Prostate gland (tissue), 2 donors: ENCODE measurements around the gene ZNF792. TPM values are rescaled to one million over a fixed set of nuclear protein-coding genes. Genes with fewer than 3 reads are reported as not detected.
"Not testable (repeated sequence)": the region's sequence is repeated elsewhere in the genome, so short reads cannot be mapped to it uniquely, and the experiment has no call there.

Experiments used
- DNase-seq: peaks from one replicate; pipeline ENCODE4 v3.0.0-alpha.2; 2019; ENCODE audit warnings: low spot score
- H3K27ac ChIP-seq, 2 donors: fragments of 200-600 bp; sonication (generic); 2 replicates each; pipeline ENCODE4 v1.5.1; 2017 to 2019
- H3K27me3 ChIP-seq: fragments of 200-600 bp; sonication (generic); replicated peaks from 2 replicates; pipeline ENCODE4 v1.5.1; 2019; ENCODE audit not compliant: insufficient read depth
- H3K36me3 ChIP-seq, 2 donors: fragments of 200-600 bp; sonication (generic); 1 replicate in 1 of 2; 2 replicates in 1 of 2; pipeline versions ENCODE4 v1.5.1 to v1.8.1; 2017 to 2019
- H3K4me1 ChIP-seq: fragments of 200-600 bp; sonication (generic); replicated peaks from 2 replicates; pipeline ENCODE4 v1.5.1; 2019
- H3K4me3 ChIP-seq, 2 donors: fragments of 200-600 bp; sonication (generic); 2 replicates each; pipeline ENCODE4 v1.5.1; 2017 to 2019
- H3K9me3 ChIP-seq: fragments of 200-600 bp; sonication (generic); 2 replicates; pipeline ENCODE4 v1.5.1; 2017
- POLR2A ChIP-seq: fragments of 450-650 bp; IDR thresholded peaks from one replicate; pipeline ENCODE4 v1.6.1; 2016; ENCODE audit warnings: antibody characterized with exemption, mild to moderate bottlenecking
- POLR2AphosphoS5 ChIP-seq: sonication (generic); formaldehyde crosslinking; IDR thresholded peaks from one replicate; pipeline ENCODE4 v1.6.1; 2017; ENCODE audit warnings: antibody characterized with exemption
- WGBS: methylation state at CpG from one replicate; pipeline ENCODE4 v1.1.5; 2018; 5-methylcytosine and 5-hydroxymethylcytosine counted together
- intact Hi-C: fragments of 100-400 bp; cut with DNase I; formaldehyde crosslinking; loops from one replicate; pipeline ENCODE4 v1.14.2; 2022
- total RNA-seq, 2 donors: library from RNA; depleted of rRNA; stranded (reverse); fragments of >200 nt; gene quantifications; one replicate each; pipeline ENCODE4 v1.1.0, GENCODE V29; 2016
- TF ChIP-seq, protein P1 (sequence below), 4 experiments: fragments of 200-600 bp in 2 of 4; fragments of 450-650 bp in 2 of 4; sonication (generic) in 2 of 4; IDR thresholded peaks; 1 replicate in 3 of 4; 2 replicates in 1 of 4; pipeline ENCODE4 v1.5.1; 2016 to 2019; ENCODE audit warnings: antibody characterized with exemption in 4 of 4, mild to moderate bottlenecking in 2 of 4, moderate library complexity in 2 of 4

The ZNF792 gene
- total RNA-seq, 2 donors from 2014 or later, result 8.2 to 9.3 TPM

- no peaks in the 10 kb centered on the region for H3K4me1 ChIP-seq
- TF ChIP-seq, protein P1, sequence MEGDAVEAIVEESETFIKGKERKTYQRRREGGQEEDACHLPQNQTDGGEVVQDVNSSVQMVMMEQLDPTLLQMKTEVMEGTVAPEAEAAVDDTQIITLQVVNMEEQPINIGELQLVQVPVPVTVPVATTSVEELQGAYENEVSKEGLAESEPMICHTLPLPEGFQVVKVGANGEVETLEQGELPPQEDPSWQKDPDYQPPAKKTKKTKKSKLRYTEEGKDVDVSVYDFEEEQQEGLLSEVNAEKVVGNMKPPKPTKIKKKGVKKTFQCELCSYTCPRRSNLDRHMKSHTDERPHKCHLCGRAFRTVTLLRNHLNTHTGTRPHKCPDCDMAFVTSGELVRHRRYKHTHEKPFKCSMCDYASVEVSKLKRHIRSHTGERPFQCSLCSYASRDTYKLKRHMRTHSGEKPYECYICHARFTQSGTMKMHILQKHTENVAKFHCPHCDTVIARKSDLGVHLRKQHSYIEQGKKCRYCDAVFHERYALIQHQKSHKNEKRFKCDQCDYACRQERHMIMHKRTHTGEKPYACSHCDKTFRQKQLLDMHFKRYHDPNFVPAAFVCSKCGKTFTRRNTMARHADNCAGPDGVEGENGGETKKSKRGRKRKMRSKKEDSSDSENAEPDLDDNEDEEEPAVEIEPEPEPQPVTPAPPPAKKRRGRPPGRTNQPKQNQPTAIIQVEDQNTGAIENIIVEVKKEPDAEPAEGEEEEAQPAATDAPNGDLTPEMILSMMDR (IDR thresholded peaks at IDR 0.05), result no peak
- TF ChIP-seq POLR2AphosphoS5 (no peak), POLR2A (no peak)
- no peak overlapping the region for H3K4me3 ChIP-seq
- H3K27me3 ChIP-seq, result no peaks in the 10 kb centered on the region
- WGBS, result 70% methylated on average over 5 of the region's 5 CpGs
- H3K36me3 ChIP-seq, result no peaks in the 10 kb centered on the region
- no peak for DNase-seq
- intact Hi-C loops, result loop anchor here (10.0 kb wide), 1 partner anchor 110 kb away; no protein-coding TSS in a partner anchor
- H3K27ac ChIP-seq, result no peak overlapping the region
- H3K9me3 ChIP-seq, result no peaks in the 10 kb centered on the region
Measured at GRCh38 chr19:34975056-34975455, 11.0 kb upstream of the ZNF792 start.

DNA sequence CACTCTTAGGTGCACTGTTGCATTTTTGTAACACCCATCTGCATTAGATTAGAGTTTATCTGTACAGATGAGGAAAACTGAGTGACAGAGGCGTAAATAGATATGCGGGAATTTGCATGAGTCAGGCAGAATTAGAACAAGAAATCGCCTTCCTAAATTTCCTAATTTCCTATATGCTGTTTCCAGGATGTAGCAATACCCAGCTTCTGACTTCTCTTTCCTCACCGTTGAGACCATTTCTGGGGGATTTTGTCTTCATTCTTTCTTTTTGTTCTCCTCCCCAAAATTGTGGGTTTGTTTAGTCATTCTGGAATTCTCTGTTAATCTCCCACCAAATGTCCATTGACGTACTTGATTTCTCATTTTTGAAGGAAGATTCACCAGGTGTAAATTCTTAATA is 10.6 kb upstream of the ZNF792 start:
- intact Hi-C loops, result loop anchor here (10.0 kb wide), 1 partner anchor 110 kb away; no protein-coding TSS in a partner anchor
- no peak overlapping the region for H3K27ac ChIP-seq
- no peak for DNase-seq
- H3K4me3 ChIP-seq, result no peak overlapping the region
- H3K36me3 ChIP-seq, result no peaks in the 10 kb centered on the region
- no peaks in the 10 kb centered on the region for H3K27me3 ChIP-seq
- no peaks in the 10 kb centered on the region for H3K4me1 ChIP-seq
- H3K9me3 ChIP-seq, result no peaks in the 10 kb centered on the region
- WGBS, result 83% methylated on average over 5 of the region's 5 CpGs
- TF ChIP-seq POLR2A, result no peak
- TF ChIP-seq, protein P1 (IDR thresholded peaks at IDR 0.05), result no peak

DNA sequence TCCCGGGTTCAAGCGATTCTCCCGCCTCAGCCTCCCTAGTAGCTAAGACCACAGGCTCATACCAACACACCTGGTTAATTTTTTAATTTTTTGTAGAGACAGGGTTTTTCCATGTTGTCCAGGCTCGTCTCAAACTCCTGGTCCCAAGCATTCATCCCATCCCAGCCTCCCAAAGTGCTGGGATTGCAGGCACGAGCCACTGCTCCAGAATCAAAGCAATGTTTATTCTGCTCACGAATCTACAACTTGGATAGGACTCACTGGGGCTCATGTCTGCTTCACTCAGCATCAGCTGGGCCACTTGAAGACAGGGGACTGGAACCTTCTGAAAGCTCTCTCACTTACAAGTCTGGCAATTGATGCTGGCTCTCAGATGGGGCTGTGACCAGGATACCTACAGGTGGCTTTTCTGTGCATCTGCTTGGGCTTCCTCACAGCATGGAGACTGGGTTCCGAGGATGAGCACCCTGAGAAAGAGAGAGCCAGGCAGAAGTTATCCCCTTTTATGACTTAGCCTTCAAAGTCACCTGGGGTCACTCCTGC is 8.2 kb upstream of the ZNF792 start:
- intact Hi-C loops, result loop anchor here (2.0 to 10.0 kb wide), 2 partner anchors 41 to 113 kb away; no protein-coding TSS in a partner anchor
- no peak overlapping the region for H3K4me3 ChIP-seq
- no peak for TF ChIP-seq POLR2A
- DNase-seq, result no peak
- no peaks in the 10 kb centered on the region for H3K27me3 ChIP-seq
- H3K9me3 ChIP-seq, result no peaks in the 10 kb centered on the region
- no peak overlapping the region for H3K27ac ChIP-seq
- H3K4me1 ChIP-seq, result no peaks in the 10 kb centered on the region
- H3K36me3 ChIP-seq, result no peaks in the 10 kb centered on the region
- WGBS, result 85% methylated on average over 7 of the region's 7 CpGs

DNA sequence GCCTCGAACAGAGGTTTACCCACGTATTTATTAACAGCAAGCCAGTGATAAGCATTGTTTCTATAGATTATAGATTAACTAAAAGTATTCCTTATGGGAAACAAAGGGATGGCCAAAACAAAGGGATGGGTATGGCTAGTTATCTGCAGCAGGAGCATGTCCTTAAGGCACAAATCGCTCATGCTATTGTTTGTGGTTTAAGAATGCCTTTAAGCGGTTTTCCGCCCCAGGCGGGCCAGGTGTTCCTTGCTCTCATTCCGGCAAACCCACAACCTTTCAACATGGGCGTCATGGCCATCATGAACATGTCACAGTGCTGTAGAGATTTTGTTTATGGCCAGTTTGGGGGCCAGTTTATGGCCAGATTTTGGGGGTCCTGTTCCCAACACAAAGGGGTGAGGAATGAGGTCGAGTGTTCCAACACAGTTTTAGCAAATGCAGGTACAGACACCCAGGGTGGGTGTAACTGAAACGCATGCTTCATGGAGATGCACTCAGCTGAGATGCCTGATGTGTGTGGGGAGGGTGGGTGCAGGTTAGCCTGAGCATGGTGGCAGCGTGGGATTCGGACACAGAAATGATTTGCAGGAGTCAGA is 6.3 kb upstream of the ZNF792 start:
- H3K4me1 ChIP-seq, H3K36me3 ChIP-seq, H3K4me3 ChIP-seq, H3K27me3 ChIP-seq, H3K27ac ChIP-seq, DNase-seq, H3K9me3 ChIP-seq: not testable (repeated sequence)
- whole genome bisulfite sequencing, result 84% methylated on average over 12 of the region's 12 CpGs
- intact Hi-C loops, result loop anchor here (10.0 kb wide), 1 partner anchor 115 kb away; no protein-coding TSS in a partner anchor

DNA sequence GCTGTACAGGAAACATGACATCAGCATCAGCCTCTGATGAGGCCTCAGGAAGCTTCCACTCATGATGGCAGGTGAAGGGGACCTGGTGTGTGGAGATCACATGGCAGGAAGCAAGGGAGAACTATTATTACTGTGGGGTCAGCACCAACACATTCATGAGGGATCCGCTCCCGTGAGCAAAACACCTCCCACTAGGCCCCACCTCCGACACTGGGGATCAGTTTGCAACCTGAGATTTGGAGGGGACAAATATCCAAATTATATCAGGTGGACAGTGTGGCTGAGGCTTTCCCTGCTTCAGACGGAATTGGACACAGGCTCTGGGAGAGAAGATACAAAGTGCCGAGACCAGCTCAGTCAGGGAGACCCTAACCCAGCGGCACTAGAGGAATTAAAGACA is 5.7 kb upstream of the ZNF792 start:
- no peak overlapping the region for H3K27ac ChIP-seq
- H3K27me3 ChIP-seq, result no peaks in the 10 kb centered on the region
- intact Hi-C loops, result loop anchor here (10.0 kb wide), 1 partner anchor 115 kb away; no protein-coding TSS in a partner anchor
- DNase-seq, result no peak
- WGBS, result 90% methylated on average over 6 of the region's 6 CpGs
- H3K4me1 ChIP-seq, result no peaks in the 10 kb centered on the region
- H3K4me3 ChIP-seq, result no peak overlapping the region
- no peaks in the 10 kb centered on the region for H3K9me3 ChIP-seq
- H3K36me3 ChIP-seq, result no peaks in the 10 kb centered on the region
- TF ChIP-seq POLR2A, result no peak
- TF ChIP-seq POLR2AphosphoS5, result no peak

- Histone ChIP-seq H3K9me3 (no peaks in the 10 kb centered on the region), H3K36me3 (no peaks in the 10 kb centered on the region), H3K4me3 (no peak overlapping the region), H3K27me3 (no peaks in the 10 kb centered on the region), H3K27ac (no peak overlapping the region), H3K4me1 (no peaks in the 10 kb centered on the region)
- no peak for DNase-seq
- TF ChIP-seq POLR2A, result no peak
- TF ChIP-seq POLR2AphosphoS5, result no peak
- TF ChIP-seq, protein P1 (IDR thresholded peaks at IDR 0.05), result no peak
- intact Hi-C loops, result no loop called here
- WGBS, result 88% methylated on average over 6 of the region's 6 CpGs
Measured at GRCh38 chr19:34967551-34967950, 3.5 kb upstream of the ZNF792 start.

GRCh38 chr19:34965505-34965904 is 1.5 kb upstream of the ZNF792 start:
- H3K27ac ChIP-seq, H3K9me3 ChIP-seq, H3K27me3 ChIP-seq, H3K4me3 ChIP-seq, intact Hi-C loops, DNase-seq, H3K4me1 ChIP-seq, H3K36me3 ChIP-seq: not testable (repeated sequence)
- WGBS, result 78% methylated on average over 5 of the region's 5 CpGs
